GM21447 (cell line): ENCODE results near the gene UPK2.
"Not testable (repeated sequence)": the region's sequence is repeated elsewhere in the genome, so short reads cannot be mapped to it uniquely, and the experiment has no call there.

ENCODE experiments used
- ATAC-seq: cut with Tn5 transposase; IDR thresholded peaks from one replicate; pipeline ENCODE4 v1.9.1; 2021; ENCODE audit not compliant: unreplicated experiment

The UPK2 gene

DNA sequence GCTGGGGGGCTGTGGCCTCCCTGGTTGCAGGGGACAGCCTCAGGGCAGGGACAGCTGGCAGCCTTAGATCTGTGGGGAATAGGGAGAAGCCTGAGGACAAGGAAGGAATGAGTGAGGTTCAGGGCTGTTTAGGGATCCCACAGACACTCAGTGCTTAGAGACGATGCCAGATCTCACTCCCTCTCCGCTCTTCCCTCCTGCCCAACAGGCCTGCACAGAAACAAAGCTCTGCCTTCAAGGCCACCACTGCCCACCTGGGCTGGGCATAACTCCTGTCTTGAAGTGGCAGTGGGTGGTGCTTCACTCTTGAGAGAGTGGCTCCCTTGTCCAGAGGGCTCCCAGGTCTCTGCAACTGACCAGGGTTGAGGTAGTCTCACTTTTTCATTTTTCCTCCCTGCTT, 28.7 kb downstream of the UPK2 start:
- ATAC-seq: no peak

DNA sequence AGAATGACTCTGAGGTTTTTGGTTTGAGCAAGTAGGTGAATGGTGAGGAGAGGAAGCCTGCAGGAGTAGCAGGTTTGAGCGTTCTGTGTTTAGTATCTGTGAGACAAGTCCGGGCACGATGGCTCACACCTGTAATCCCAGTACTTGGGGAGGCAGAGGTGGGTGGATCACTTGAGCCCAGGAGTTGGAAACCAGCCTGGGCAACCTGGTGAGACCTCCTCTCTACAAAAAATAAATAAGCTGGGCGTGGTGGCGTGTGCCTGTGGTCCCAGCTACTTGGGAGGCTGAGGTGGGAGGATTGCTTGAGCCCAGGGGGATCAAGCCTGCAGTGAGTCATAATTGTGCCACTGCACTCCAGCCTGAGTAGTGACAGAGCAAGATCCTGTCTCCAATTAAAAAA, 32.2 kb downstream of the UPK2 start:
- ATAC-seq: no peak

DNA sequence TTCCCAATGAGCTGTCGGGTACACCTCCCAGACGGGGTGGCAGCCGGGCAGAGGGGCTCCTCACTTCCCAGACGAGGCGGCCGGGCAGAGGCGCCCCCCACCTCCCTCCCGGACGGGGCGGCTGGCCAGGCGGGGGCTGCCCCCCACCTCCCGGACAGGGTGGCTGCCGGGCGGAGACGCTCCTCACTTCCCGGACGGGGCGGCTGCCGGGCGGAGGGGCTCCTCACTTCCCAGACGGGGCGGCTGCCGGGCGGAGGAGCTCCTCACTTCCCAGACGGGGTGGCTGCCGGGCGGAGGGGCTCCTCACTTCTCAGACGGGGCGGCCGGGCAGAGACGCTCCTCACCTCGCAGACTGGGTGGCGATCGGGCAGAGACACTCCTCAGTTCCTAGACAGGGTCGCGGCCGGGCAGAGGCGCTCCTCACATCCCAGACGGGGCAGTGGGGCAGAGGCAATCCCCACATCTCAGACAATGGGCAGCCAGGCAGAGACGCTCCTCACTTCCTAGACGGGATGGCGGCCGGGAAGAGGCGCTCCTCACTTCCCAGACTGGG, 35.5 kb downstream of the UPK2 start:
- ATAC-seq: not testable (repeated sequence)

- ATAC-seq: peak; percentile 19
Observed at GRCh38 chr11:118996926-118997626, 41.0 kb downstream of the UPK2 start.

- ATAC-seq: peak; percentile 90
Observed at GRCh38 chr11:118997627-118998387, 41.7 kb downstream of the UPK2 start, which contains the start of gene CENATAC. TSS of gene CENATAC (plus strand) at chr11:118998138. CDS start at chr11:118998198, 60 bp downstream.

DNA sequence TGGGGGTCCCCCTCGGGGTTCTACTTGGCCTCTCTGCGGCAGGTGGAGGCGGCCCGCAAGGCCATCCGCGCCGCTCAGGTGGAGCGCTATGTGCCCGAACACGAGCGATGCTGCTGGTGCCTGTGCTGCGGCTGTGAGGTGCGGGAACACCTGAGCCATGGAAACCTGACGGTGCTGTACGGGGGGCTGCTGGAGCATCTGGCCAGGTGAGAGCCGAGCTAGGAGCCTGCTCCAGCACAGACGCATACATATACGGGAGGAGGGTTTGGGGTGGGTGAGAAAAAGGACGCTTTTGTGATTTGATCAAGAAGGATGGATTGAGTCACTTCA, 42.3 kb downstream of the UPK2 start:
- ATAC-seq: peak; percentile 21

DNA sequence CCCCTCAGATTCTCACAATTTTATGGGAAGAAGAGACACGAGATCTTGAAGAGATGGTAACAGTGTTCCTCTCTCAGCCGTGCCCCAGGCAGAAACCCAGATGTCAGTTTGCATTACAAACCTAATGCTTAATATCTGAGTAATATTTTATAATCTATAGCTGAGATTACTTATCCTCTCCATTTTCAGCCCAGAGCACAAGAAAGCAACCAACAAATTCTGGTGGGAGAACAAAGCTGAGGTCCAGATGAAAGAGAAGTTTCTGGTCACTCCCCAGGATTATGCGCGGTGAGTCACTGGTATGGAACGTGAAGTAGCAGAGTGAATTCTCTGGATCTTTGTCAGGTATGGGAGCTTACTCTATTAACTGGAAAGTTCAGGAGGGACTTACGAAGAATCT, 42.7 kb downstream of the UPK2 start:
- no peak for ATAC-seq

DNA sequence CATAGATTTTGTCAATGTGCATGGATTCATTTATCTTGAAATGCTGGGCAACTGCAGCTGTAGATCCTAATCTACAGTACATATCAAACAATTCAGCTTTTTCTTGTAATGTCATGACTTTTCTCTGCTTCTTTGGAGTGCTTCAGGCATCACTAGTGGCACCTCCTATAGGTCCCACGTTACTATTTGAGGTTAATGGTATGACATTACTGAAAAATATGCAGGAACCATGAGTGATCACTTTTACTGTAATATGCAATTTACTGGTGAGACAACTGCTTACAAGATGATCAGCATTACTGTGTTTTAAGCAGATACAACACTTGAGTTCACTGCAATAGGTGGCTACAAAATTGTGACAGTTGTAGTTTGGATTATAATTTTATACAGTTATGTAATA, 44.8 kb downstream of the UPK2 start:
- ATAC-seq: no peak

DNA sequence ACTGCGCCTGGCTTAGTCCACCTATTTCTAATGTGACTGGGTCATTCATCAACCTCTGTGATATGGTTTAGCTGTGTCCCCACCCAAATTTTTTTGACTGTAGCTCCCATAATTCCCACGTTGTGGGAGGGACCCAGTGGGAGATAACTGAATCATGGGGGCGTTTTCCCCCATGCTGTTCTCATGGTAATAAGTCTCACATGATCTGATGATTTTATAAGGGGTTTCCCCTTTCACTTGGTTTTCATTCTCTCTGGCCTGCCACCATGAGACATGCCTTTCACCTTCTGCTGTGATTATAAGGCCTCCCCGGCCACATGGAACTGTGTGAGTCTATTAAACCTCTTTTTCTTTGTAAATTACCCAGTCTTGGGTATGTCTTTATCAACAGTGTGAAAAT, 50.6 kb downstream of the UPK2 start:
- ATAC-seq: no peak
